HG02970 (cell line): ENCODE data around the gene MEG3.

ENCODE experiments used
- ATAC-seq: cut with Tn5 transposase; IDR thresholded peaks from one replicate; pipeline ENCODE4 v1.9.1; 2021; ENCODE audit warnings: mild to moderate bottlenecking, moderate library complexity, moderate number of reproducible peaks; ENCODE audit not compliant: unreplicated experiment, low FRiP score

The MEG3 gene

DNA sequence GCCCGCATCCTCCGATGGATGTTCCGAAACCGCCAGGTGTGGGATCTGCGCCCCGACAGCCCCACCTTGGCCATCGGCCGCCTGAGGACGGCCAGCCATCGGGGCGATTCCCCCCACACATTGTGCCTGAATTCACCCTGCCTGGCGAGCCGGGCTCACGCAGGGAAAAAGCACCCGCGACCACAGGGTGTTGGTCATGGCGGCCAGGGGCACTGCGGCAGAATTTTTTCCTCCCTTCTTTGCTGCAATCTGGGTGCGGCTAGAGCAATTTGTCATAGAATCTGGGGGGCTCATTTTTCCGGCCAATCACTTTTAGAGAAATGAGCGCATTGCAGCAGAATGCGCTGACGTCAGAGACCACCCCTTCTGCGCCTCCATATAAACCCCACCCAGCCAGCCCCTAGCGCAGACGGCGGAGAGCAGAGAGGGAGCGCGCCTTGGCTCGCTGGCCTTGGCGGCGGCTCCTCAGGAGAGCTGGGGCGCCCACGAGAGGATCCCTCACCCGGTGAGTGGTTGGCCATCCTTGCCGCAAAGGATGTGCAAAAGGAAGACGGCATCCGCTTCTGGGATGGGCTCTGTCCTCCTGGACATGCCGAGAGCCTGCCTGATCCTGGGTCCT, at the start of gene MEG3:
TSS of gene MEG3 (plus strand) at position 406 of the 619 bp plus-strand sequence.
- ATAC-seq = no peak

DNA sequence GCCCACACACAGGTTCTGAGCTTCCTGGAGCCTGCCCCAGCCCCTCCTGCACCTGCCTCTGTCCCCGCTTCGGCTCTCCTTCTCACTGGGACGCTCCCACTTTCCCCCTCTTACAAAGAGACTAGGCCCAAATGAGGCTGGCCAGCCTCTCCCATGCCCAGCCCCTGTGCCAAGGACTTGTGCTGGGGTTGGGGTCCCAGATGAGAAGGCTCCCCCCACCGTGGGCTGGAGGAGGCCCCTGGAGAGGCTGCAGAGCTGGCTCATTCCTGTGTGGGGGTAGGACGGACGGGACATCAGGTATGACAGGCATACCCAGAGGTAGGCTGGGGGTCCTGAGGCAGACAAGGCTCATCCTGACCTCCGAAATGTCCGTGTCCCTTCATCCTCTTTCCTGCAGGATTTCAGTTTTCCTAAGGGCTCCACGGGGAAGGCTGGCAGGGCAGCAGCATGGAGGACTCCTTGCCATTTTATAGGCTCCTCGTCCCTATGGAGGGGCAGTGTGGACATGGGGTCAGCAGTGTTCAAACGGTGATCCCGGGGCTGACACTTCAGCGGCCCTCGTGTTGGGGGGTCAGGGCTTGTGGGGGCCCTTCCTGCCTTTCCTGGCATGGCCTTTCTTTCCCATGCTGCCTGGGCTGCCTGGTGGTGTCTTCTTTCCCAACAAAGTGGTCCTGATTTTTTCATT, 49.1 kb upstream of the MEG3 start:
- no peak for ATAC-seq

DNA sequence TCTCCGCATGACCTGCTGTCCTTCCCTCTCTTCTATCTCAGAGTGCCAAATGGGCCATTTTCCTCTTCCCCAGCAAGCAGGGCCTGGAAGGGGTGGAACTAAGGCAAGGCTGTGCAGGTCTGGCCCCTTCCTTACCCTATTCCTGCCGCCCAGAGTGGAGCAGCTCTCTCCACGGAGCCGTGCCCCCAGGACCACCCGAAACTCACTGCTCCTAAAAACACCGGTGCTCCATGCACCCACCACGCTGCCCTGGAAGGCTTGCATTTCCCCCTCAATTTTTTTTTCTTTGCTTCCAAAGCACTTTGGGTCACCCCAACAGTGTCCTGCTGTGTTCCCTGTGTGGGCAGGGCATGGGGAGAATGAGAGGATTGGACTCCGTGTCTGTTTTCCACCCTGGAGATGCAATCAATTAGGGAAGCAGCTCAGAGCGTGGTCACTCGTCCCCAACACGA, 48.5 kb upstream of the MEG3 start:
- no peak for ATAC-seq

DNA sequence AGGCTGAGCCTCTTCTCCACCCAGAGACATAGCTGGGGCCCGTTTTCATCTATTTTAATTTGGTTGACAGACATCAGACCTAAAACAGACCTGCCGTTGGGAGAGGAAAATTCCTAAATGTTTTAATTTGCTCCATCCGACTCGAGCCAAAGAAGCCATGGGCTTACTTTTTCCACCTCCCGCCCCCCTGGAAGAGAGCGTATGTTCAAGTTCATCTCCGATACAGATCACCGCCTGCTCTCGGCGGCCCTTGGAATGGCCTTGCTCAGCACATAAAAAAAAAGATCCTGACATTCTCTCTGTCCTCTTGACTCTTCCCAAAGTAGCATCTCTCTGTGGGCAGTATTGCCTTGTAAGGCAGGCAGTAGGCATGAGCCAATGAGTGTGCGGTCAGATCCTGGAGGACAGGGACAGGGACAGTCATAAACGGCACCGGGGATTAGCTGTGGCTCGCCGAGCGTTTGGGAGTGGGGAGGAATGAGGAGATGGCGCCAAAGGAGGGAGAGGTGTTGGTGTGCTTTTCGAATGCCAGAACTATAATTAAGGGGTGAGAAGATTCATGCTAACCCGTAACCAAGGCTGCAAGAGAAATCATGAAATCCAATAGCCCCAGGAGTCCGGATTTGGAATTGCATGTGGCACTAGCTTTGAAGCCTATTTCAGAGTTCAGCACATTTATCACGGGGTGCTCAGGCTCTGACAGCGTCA, 47.9 kb upstream of the MEG3 start:
- ATAC-seq = no peak

DNA sequence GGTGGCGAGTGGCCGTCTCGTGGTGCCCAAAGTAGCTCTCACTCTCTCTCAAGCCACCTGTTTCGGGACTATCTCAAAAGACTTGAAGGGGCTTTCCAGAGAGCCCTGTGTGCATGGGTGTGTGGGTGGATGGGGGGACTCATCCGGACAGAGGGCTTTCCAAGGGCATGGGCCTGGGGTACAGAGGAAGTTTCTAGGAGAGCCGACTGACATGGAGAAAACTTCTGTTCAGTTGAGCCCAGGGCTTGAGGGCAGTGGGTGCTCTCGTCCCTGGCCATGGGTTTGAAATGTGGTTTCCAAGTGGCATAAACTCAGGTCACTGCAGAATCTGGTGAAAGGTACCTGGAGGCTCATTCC, 47.4 kb upstream of the MEG3 start:
- no peak for ATAC-seq

DNA sequence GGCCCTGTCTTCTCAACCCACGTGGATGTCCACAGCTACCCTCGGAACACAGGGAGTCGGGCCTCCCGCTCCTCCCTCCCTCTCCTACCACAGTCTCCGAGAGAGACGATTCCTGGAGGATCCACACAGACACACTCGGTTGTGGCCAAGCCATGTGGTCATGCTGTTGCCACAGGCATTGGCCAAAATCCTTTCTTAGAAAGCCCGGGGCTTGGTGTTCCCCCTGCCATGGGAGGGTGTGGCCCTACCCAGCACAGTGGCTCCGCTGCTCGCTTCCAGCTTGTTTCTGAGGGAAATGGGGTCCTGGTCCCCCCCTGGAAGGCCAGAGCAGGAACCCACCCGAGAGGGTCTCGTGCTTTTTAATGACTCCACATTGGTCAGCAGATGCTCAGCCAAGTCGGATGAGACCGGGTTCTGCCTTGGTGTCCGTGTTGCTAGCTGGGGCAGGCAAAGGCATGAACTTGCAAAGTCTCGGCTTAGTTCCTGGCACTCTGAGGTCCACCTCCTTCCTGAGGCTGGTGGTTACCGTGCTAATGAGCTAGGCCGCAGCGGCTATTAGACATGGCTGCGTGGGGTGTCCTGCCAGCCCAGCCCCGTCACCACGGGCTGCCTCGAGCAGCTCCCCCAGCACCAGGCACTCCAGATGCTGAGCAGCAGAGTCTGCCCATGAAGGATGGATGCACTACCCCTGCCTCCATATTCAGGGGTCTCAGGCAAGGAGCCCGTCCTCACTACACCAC, 46.8 kb upstream of the MEG3 start:
- ATAC-seq = no peak

DNA sequence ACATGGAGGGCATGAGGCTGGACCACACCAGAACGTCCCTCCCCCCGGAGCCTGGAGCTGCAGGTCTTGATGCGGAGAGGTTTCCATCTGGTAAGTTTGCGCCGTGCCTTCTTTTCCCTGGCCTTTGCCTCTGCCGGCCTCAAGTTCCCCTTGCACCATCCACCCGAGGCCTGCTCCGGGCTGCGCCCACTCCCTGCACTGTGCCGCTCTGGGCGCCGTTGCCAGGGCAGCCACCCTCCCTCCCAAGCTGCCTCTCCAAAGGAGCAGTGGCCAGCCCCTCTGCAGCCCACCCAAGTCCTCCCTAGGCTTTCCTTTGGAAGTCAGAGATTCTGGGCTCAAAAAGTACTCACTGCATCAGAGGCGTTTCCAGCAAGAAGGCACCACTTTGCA, 46.2 kb upstream of the MEG3 start:
- ATAC-seq = no peak

DNA sequence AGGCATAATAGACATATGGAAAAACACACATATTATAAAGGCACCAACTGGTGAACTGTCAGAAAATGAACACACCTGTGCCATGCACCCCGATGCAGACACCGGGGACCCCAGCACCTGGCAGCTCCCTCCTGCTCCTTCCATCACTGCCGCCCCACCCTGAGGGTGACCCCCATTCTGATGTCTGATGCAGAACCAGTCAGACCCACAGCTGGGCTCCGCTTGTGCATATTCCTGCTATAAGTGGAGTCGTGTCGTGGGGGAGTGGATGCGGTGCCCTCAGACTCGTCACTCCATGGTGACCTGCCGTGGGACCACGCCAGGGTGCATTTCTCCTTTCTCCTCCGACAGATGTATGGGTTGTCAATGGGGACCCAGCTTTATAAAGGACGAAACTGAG, 45.7 kb upstream of the MEG3 start:
- ATAC-seq = no peak

DNA sequence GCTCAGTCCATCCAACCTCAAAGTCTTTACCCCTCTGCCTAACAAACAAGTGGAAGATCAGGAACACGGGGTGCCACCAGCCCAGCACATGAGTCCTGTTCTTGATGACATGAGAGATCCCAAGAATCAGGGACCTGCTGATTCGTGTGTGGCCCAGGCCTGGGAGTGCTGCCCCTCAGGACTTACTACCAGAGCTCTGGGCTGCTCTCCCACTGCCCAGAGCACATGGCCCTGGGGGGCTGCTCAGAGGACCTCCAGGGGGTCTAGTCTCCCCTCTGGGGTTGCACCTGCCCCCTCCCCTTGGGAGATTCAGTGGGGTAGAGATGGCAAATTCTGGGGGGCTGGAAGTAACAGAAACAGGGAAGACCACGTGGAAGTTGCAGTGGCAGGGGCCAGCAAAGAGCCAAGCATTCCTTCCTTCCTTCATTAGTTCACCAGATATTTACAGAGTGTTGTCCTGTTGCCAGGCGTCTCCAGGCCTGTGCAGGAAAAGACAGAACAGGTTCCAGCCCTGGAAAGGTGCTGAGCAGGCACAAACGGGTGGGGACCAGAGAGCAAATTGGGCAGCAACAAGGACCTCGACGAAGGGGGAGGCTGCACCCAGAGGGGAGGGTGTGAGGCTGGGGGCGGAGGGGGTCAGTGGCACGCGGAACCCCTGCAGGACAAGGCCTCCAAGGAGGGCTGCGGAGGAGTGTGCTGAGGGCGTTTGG, 45.1 kb upstream of the MEG3 start:
- no peak for ATAC-seq

DNA sequence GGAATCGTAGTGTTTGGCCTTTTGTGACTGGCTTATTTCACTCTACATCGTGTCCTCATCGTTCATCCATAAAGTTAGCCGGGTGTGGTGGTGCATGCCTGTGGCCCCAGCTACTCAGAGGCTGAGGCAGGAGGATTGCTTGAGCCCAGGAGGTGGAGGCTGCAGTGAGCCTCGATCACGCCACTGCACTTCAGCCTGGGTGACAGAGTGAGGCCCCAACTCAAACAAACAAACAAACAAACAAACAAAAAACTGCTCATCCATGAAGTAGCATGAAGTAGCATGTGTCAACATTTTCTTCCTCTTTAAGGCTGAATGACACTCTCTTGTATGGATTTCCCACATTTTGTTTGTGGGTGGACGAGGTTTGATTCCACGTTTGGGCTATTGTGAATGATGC, 44.0 kb upstream of the MEG3 start:
- ATAC-seq = no peak

DNA sequence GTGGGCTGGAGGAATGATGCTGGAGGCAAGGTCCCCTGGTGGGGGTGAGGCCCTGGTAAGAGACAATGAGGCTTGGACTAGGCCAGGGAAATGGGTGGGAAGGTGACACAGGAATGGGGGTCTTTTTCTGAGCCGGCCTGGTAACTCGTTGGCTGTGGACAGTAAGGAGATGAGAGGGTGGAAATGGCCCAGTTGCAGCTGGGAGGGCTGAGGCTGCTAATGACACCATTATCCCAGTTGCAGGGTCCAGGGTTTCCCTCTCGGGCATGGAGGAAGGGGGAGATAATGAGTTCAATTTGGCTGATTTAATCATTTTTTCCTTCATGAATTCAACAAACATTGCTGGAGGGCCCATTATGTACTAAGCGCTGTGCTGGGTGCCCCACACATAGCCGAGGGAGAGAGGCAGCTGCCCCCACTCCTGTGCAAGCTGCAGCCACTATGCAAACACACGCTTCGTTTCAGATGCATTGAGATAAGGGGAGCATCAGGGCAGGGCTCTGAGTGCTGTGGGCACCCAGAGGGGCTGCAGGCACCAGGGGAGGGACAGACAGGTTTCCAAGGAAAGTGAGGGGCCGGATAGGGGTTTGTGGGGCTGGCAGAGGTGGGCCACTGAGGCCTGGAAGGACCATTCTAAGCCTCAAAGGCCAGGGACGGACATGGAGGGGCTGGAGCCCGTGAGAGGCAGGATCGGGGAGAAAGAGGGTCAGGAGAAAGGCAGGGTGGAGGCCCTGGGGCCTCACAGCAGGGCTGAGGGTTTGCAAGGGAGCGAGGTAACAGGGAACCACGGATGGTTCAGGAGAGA, 43.2 kb upstream of the MEG3 start:
- no peak for ATAC-seq

DNA sequence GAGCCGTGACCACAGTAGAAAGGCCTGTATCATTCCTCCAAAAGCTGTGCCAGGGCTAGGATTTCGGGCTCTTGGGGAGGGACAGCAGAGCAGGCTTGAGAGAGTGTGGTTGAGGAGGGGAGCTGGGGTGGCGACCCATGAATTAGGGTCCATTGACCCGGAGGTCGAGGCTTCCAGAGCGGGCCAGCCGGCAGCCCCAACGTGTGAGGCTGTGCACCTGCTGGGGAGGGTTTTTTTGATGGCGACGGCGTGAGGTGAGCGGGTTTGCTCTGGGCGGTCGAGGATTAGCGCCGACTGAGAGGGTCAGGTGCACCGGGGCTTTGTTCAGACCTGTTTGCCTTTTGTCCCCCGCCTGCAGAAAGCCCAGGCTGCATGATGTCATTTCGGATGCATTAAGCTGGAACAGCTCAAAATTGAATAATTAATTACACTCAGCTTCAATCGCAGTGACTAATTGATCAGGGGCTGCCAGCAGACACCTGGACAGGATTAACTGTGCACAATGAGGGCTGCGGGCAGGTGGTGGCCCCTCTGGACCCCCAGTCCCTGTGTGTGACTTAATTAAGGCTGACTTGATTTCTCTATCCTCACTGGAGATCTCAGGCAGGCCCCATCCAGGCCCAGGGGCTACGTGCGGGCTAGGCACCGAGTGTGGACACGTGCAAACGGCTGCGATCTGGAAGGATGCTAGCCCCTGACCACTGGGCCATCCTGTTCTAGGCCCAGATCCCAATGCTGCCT, 42.1 kb upstream of the MEG3 start:
- ATAC-seq = no peak

DNA sequence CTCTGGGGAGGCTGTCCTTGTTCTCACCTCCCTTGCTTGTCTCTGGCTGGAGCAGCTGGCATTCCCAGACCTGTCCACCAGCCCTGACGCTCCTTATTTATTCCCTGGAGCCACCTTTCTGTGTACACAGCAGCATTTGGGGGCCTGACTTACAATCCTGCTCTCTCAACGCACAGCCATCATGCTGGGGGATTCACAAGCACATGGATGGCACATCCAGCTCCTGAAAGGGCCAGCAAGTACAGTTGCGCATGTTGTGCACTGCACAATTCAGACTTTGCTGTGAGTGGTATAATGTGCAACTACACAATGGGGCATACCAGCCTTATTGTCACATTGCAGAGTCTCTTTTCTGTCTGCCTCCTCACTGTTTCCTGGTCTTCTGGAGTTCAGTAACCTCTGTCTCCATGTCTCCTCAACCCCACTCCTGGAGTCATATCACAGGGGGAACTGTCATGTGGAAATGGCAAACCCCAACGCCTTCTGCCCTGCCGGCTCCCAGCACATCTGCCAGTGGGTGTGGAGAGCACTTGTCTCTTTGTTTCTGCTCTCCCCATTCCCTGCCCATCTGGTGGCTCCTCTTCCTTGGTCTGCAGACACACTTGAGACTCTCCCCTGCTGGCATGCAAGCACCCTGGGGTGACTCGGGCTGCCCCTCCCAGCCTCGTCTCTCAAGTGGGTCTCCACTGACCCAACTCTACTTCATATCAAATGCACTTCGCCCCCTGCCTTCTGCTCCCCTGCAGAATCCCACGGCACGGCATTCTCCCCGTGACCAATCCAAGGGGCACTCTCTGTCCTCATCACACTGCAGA, 41.2 kb upstream of the MEG3 start:
- no peak for ATAC-seq

DNA sequence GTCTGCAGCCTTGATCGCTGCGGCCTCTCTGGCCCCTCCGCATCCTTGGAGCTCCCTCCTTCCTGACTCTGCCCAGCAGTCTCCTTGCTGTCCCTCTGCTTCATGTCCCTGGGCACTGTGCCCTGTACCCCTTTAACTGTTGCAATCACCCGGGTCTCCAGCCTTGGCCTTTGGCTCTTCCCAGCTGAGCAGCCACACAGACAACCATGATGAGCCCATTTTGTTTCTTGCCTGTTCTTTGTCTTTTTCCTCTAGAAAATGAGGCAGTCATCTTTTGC, 40.6 kb upstream of the MEG3 start:
- ATAC-seq = no peak

DNA sequence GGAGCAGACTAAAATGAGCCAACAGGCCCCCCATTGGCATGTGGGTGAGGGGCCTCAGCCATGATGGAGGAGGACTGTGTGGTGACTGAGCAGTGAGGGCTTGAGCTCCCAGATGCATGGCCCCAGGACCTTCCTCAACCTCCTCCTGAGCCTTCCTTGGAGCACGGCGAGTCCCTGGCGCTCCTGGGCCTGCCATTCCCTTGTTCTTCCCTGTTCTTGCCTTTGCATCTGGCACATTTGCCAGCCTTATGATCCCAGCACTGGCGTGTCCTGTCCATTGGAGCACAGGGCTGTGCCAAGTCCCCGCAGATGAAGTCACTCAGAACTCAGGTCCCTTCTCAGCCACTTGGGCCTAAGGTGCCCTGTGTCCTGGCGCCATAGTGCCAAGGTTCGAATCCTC, 40.3 kb upstream of the MEG3 start:
- ATAC-seq = no peak

DNA sequence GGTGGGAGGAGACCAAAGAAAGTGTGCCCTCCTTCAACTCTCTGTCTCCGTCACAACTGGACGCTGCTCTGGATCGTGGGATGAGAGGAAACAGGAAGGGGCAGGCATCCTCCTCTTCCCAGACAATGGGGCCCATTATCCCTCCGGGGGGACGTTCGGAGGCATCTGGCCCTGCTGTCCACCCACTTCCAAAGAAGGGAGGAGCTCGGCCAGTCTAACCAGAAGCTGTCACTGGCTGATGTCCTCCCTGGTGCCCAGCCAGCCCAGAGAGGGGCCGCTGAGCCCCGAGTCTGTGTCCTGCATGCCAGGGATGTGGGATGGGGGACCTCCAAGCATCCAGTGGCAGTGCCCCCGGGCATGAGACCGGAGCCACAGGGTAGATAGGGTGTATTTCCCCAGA, 39.8 kb upstream of the MEG3 start:
- ATAC-seq = no peak

DNA sequence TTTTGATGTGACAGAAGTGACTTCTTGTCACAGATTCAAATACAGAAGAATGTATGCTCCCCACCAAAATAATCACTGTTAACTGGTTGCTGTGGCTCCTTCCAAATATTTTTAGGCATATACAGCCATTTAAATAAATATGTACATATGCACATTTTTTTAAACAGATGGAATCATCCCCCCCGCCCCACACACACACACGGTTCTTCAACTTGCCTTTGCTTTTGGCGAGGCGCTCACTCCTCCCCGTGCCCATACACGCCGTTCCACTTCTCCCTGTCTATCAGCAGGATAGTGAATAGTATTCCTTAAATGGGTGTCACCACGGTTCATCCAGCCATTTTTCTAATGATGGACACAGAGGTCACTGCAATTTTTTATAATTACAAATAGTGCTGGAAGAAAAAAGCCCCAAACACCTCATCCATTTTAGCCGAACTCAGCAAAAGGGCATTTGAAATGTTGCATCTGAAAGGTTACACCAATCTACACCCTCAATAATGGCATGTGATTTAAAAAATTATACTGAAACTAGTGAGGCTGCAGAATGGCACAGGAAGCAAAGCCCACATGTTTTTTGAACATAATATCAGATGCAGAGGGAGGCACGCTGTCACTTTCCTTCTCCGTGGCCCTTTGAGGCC, 39.2 kb upstream of the MEG3 start:
- no peak for ATAC-seq

DNA sequence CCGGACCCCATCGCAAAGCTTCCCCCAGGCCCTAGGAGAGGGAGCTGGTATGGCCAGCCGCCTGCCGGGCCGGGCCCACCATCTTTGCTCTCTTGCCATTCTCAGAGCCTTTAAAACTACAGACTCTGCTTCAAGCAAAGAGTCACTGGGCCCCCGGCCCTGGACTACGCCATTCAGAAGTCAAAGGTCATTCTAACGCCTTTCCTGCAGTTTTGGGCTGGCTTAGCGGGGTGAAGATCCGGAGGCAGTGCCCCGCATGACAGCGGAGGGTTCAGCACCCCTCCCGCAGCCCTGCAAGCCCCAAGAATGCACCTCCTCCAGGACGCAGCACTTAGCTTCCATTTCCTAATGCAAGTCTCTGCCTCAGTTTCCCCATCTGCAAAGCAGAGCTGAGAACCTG, 38.3 kb upstream of the MEG3 start:
- ATAC-seq = no peak
